Left lobe of liver (tissue), 2 donors: ENCODE measurements around the gene CCDC192. TPM values are rescaled to one million over a fixed set of nuclear protein-coding genes. Genes with fewer than 3 reads are reported as not detected.

Source experiments
- ATAC-seq: fragments of 200-7000 bp; cut with Tn5 transposase; one replicate; pipeline ENCODE4 v1.9.1; 2020; ENCODE audit warnings: mild to moderate bottlenecking, moderate library complexity
- DNase-seq: peaks from one replicate; pipeline ENCODE4 v3.0.0-alpha.2; 2020; ENCODE audit warnings: low spot score
- total RNA-seq: library from RNA; stranded (reverse); gene quantifications from one replicate; pipeline ENCODE4 v1.2.1, GENCODE V29; 2021
- donor health status: DM: no; HTN: no; CAD: no; lungs with moderate emphysema.
- donor health status: DM: no; HTN: yes; CAD: no.

Gene CCDC192
- total RNA-seq, 1 donor from 2014 or later, result not detected

DNA sequence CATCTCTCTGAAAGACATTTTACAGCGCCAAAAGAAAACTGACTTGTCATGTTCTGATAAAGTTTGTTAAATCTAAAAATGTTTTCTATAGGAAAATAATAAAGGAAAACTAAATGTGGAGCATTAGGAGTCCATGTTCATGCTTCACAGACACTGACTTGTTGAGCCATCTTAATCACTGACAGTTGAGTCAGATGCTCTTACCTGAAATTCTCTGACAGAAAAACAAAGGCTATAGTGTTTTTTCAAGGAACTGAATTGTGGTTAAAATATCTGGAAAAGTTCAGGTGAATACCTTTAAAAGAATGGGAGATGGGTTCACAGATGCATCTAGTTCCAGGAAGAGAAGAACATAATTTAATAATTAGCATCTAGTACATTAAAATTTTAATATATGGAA lies 266.9 kb downstream of the CCDC192 start:
- no peak for DNase-seq
- ATAC-seq, result no peak

- DNase-seq, result no peak
- ATAC-seq, result no peak
Observed at GRCh38 chr5:127970854-127971425, 267.7 kb downstream of the CCDC192 start.

- DNase-seq (no peak), ATAC-seq (no peak)
Observed at GRCh38 chr5:127975961-127976360, 272.8 kb downstream of the CCDC192 start.

DNA sequence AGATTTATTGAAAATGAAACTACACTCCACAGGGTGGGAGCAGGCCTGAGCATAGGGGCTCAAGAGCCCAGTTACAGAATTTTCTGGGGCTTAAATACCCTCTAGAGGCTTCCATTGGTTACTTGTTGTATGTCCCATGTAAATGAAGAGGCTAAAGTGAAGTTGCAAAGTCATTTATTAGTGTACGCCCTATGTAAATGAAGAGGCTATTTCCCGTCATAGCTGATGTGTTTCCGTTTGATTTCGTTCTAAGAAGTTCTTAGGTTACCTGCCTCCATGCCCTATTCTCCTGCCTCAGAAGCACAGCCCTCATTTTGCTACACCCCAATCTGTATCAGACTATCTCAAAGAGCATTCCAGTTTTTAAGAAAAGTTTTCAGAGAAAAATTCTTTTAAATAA lies 273.3 kb downstream of the CCDC192 start:
- DNase-seq (no peak), ATAC-seq (no peak)

GRCh38 chr5:127976991-127977717 lies 274.0 kb downstream of the CCDC192 start:
- ATAC-seq, result no peak
- no peak for DNase-seq

DNA sequence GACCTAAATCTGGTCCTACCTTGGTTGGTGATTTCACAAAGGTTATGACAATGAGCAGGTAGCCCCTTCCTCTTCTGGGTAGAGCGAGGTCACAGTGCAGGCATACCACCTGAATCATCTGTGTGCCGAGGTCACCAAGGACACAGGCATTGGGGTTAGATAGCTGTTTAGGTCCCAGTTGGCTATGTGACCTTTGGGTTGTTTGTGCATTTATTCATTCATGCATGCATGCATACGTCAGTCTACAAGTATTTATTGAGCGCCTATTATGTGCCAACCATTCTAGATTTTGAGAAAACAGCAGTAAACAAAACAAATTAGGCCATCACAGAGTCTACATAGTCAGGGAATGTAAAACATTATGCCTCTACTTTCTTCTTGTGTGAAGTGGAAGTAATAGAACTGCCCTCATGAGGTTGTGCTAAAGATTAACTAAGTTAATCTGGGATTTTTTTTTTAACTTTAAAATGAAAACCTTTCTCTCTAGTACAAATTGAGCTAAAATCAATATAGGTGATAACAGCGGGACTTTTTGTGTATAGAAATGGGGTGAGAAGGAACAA lies 275.6 kb downstream of the CCDC192 start:
- ATAC-seq (no peak), DNase-seq (no peak)

DNA sequence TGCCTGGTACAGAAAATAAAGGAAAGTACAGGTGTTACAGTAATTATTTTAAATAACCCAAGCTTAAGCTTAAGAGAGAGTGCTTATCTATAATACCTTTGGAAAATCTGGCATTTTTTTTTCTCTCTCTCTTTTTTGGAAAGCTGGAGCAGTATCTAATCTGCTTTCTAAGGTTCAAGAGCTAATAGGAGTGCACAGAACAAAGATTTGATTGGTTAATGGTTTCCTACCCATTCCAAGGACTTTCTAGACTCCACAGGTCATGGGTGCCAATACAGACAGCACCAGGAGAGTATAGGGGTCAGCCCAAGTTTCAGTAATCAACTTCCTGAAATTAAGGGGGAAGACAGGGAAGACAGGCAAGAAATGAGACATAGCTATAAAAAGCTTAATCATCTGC lies 276.3 kb downstream of the CCDC192 start:
- ATAC-seq, result no peak

GRCh38 chr5:127980843-127981242 lies 277.7 kb downstream of the CCDC192 start:
- DNase-seq (no peak), ATAC-seq (no peak)

More for the DNA sequence above, 276.3 kb downstream of the CCDC192 start:
- no peak for DNase-seq

GRCh38 chr5:127981498-127981897 lies 278.3 kb downstream of the CCDC192 start:
- ATAC-seq, result no peak
- DNase-seq, result no peak

DNA sequence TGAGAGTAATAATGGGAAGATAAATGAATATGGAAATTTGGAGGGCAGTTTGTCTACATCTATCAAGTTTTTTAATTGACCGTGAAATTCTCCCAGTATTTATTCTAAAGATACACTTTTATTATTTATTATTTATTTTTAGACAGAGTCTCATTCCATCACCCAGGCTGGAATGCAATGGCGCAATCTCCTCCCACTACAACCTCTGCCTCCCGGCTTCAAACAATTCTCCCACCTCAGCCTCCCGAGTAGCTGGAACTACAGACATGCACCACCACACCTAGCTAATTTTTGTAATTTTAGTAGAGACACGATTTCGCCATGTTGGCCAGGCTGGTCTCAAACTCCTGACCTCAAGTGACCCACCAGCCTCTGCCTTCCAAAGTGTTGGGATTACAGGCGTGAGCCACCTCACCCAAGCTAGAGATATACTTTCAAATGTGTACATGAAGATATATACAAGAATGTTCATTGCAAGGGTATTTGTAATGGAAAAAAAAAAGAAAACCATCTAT lies 282.7 kb downstream of the CCDC192 start:
- ATAC-seq, result no peak

GRCh38 chr5:127987354-127988145 lies 284.4 kb downstream of the CCDC192 start:
- DNase-seq (no peak), ATAC-seq (no peak)

More for the DNA sequence above, 282.7 kb downstream of the CCDC192 start:
- DNase-seq, result no peak

DNA sequence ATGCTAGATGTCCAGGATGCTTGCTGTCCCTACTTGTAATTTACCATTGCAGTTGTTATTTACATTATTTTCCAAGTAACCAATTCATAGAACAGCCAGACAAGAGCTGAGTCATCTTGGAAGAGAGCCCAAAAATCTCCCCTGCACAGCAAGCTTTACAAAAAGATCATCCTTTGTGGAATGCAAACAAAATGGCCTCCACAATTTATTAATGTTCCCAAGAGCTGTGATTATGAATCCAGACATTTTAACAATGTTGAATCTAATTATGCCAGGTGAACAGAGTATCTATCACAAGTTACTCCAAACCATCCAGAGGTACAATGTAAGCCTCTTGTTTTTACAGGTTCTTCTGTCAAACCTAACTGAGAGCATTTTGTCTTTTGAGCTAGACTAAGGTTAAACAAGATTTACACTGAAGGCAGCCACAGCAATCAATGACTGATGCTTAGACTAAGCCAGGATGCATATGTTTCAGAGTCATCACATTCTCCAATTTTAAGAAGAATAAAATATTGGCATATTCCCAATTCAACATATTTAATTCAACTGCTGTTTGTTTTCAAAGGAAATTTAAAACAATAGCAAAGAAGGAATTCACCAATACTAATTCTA lies 285.1 kb downstream of the CCDC192 start:
- DNase-seq (no peak), ATAC-seq (no peak)

Other genes with a start within 250 kb of the CCDC192 start
- gene PRRC1, start 185.8 kb upstream of the CCDC192 start, total RNA-seq, result 28.4 TPM
- not detected for gene CTXN3, start 54.3 kb upstream of the CCDC192 start, total RNA-seq